ENCODE results near the gene LRRC32. TPM values are rescaled to one million over a fixed set of nuclear protein-coding genes. Genes with fewer than 3 reads are reported as not detected.

Gene LRRC32
- total RNA-seq, 1 donor, result 37.6 TPM

DNA sequence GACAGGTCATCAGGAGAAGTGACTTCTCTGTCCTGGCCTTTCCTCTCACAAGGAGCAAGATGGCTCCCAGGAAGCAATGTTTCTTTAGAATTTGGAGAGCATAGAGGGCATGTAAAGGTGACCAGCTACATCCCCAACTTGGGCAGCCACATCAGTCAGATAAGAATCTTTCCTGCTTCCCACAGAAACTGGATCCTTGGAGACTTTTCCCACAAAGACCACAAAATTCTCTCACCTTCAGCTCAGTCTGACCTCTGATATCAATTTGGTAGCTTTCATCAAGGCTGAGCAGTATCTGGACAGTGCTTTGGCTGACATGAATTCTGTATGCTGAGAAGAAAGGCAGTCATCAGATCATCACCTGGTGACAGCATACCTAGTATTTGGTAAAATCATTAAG lies 23.3 kb upstream of the LRRC32 start:
- no peaks in the 10 kb centered on the region for H3K9me3 ChIP-seq (ENCODE audit: low read depth, low read length)
- no peak overlapping the region for H3K4me2 ChIP-seq (ENCODE audit: insufficient read depth, low read length)
- H3K36me3 ChIP-seq (ENCODE audit: insufficient read depth, low read length), result no peaks in the 10 kb centered on the region
- H3K4me1 ChIP-seq (ENCODE audit: insufficient read depth, low read length), result peaks cover 10% of the 10 kb centered on the region
- H3K4me3 ChIP-seq (ENCODE audit: insufficient read depth, low read length), result no peak overlapping the region
- TF ChIP-seq, protein P1, sequence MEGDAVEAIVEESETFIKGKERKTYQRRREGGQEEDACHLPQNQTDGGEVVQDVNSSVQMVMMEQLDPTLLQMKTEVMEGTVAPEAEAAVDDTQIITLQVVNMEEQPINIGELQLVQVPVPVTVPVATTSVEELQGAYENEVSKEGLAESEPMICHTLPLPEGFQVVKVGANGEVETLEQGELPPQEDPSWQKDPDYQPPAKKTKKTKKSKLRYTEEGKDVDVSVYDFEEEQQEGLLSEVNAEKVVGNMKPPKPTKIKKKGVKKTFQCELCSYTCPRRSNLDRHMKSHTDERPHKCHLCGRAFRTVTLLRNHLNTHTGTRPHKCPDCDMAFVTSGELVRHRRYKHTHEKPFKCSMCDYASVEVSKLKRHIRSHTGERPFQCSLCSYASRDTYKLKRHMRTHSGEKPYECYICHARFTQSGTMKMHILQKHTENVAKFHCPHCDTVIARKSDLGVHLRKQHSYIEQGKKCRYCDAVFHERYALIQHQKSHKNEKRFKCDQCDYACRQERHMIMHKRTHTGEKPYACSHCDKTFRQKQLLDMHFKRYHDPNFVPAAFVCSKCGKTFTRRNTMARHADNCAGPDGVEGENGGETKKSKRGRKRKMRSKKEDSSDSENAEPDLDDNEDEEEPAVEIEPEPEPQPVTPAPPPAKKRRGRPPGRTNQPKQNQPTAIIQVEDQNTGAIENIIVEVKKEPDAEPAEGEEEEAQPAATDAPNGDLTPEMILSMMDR (IDR thresholded peaks at IDR 0.05; ENCODE audit: extremely low read depth, low read depth, low read length), result no peak
- no peaks in the 10 kb centered on the region for H4K20me1 ChIP-seq (ENCODE audit: insufficient read depth, low read length)
- no peak overlapping the region for H2AFZ ChIP-seq (ENCODE audit: low read length)
- no peak overlapping the region for H3K27ac ChIP-seq (ENCODE audit: low read depth, low read length)
- H3K27me3 ChIP-seq (ENCODE audit: insufficient read depth, low read length), result no peaks in the 10 kb centered on the region
- DNase-seq (ENCODE audit: insufficient read length, low spot score, missing footprints), result no peak
- H3K79me2 ChIP-seq (ENCODE audit: insufficient read depth, low read length), result no peaks in the 10 kb centered on the region

DNA sequence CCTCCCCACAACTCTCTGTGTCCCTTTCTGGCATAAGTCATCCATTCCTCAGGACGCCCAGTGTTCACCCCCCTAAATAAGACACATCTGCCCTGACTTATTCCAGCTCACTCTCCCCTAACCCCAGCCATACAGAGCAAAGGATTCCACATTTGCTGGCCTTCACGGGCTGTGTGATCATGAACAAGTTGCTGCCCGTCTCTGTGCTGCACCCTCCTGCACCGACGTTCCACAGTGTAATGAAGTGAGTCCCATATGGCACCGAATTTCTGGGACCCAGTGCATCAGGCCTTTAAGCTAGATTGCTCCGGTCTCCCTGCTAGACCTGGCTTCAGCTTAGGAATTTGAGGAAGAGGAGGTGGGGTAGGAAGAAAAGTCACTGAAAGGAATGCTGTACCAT lies 22.4 kb upstream of the LRRC32 start:
- peaks cover 10% of the 10 kb centered on the region for H3K4me1 ChIP-seq (ENCODE audit: insufficient read depth, low read length)
- H3K4me3 ChIP-seq (ENCODE audit: insufficient read depth, low read length), result no peak overlapping the region
- no peaks in the 10 kb centered on the region for H3K79me2 ChIP-seq (ENCODE audit: insufficient read depth, low read length)
- H3K4me2 ChIP-seq (ENCODE audit: insufficient read depth, low read length), result no peak overlapping the region
- H4K20me1 ChIP-seq (ENCODE audit: insufficient read depth, low read length), result no peaks in the 10 kb centered on the region
- H3K9me3 ChIP-seq (ENCODE audit: low read depth, low read length), result no peaks in the 10 kb centered on the region
- peak; percentile 3 for DNase-seq (ENCODE audit: insufficient read length, low spot score, missing footprints)
- H2AFZ ChIP-seq (ENCODE audit: low read length), result no peak overlapping the region
- no peaks in the 10 kb centered on the region for H3K36me3 ChIP-seq (ENCODE audit: insufficient read depth, low read length)
- no peaks in the 10 kb centered on the region for H3K27me3 ChIP-seq (ENCODE audit: insufficient read depth, low read length)
- H3K27ac ChIP-seq (ENCODE audit: low read depth, low read length), result no peak overlapping the region
- TF ChIP-seq, protein P1 (IDR thresholded peaks at IDR 0.05; ENCODE audit: extremely low read depth, low read depth, low read length), result no peak

DNA sequence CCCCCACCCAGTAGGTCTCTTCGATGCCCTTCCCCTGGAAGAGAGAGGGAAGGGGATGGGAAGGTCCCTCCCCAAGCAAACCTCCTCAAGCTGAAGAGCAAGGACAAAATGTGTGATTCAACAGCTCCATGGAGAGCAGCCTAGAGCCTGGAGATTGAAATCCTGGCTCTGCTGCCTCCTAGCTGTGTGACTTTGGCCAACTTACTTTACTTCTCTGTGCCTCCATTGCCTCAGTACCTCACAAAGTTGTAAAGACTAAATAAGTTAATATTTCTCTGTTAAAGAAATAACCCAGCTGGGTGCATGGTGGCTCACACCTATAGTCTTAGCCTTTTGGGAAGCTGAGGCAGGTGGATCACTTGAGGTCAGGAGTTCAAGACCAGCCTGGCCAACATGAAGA lies 21.1 kb upstream of the LRRC32 start:
- H3K27ac ChIP-seq (ENCODE audit: low read depth, low read length), result no peak overlapping the region
- TF ChIP-seq, protein P1 (IDR thresholded peaks at IDR 0.05; ENCODE audit: extremely low read depth, low read depth, low read length), result no peak
- H4K20me1 ChIP-seq (ENCODE audit: insufficient read depth, low read length), result no peaks in the 10 kb centered on the region
- no peaks in the 10 kb centered on the region for H3K27me3 ChIP-seq (ENCODE audit: insufficient read depth, low read length)
- H3K9me3 ChIP-seq (ENCODE audit: low read depth, low read length), result no peaks in the 10 kb centered on the region
- H3K4me3 ChIP-seq (ENCODE audit: insufficient read depth, low read length), result no peak overlapping the region
- H3K79me2 ChIP-seq (ENCODE audit: insufficient read depth, low read length), result no peaks in the 10 kb centered on the region
- no peak overlapping the region for H2AFZ ChIP-seq (ENCODE audit: low read length)
- peak; percentile 37 for DNase-seq (ENCODE audit: insufficient read length, low spot score, missing footprints)
- peaks cover 10% of the 10 kb centered on the region for H3K4me1 ChIP-seq (ENCODE audit: insufficient read depth, low read length)
- no peak overlapping the region for H3K4me2 ChIP-seq (ENCODE audit: insufficient read depth, low read length)
- H3K36me3 ChIP-seq (ENCODE audit: insufficient read depth, low read length), result no peaks in the 10 kb centered on the region

DNA sequence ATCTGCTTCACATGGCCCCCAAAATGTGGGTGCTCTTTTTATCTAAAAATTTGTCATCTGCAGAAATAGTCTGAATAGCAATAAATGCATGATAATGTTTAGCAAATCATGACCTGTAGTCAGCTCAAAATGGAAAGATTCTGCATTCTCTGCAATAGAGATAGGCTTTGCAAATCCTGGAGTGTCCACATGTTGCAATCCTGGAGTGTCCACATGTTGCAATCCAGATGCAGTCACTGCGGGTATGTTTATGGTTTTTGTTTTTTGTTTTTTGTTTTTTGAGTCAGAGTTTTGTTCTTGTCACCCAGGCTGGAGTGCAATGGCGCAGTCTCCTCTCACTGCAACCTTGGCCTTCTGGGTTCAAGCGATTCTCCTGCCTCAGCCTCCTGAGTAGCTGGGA lies 20.2 kb upstream of the LRRC32 start:
- peak; percentile 80 for DNase-seq (ENCODE audit: insufficient read length, low spot score, missing footprints)
- H3K4me3 ChIP-seq (ENCODE audit: insufficient read depth, low read length), result no peak overlapping the region
- H3K27me3 ChIP-seq (ENCODE audit: insufficient read depth, low read length), result no peaks in the 10 kb centered on the region
- H2AFZ ChIP-seq (ENCODE audit: low read length), result no peak overlapping the region
- no peaks in the 10 kb centered on the region for H3K79me2 ChIP-seq (ENCODE audit: insufficient read depth, low read length)
- TF ChIP-seq, protein P1 (IDR thresholded peaks at IDR 0.05; ENCODE audit: extremely low read depth, low read depth, low read length), result no peak
- no peak overlapping the region for H3K27ac ChIP-seq (ENCODE audit: low read depth, low read length)
- H3K4me2 ChIP-seq (ENCODE audit: insufficient read depth, low read length), result no peak overlapping the region
- peaks cover 10% of the 10 kb centered on the region for H3K4me1 ChIP-seq (ENCODE audit: insufficient read depth, low read length)
- no peaks in the 10 kb centered on the region for H4K20me1 ChIP-seq (ENCODE audit: insufficient read depth, low read length)
- H3K36me3 ChIP-seq (ENCODE audit: insufficient read depth, low read length), result no peaks in the 10 kb centered on the region
- H3K9me3 ChIP-seq (ENCODE audit: low read depth, low read length), result no peaks in the 10 kb centered on the region

Measured in osteoblast (primary cell).